ENCODE data around the gene MPRIP.

MPRIP gene

DNA sequence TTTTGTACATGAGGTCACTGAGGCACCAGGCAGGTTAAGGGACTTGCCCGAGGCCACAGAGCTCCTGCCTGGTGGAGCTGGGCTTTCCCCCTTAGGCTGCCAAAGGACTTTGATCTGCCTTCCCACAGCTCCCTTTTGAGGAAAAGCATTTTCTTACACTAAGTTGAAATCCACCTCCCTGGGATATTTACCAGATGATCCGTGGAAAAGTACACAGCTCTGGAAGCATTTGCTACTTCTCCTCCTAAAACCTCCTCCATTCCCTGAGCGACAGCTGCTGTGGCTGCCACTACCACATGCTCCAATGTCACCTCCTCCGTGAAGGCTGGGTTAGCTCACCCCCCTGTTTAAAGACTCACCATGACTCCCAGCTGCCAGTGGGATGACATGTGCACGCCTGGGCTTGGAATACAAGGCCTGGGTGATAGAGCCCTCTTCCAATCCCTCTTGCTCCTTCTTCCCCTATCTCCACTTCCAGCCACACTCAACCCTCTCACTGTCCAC lies 1.2 kb upstream of the MPRIP start:
- no peak for TF ChIP-seq EZH2 (IDR thresholded peaks at IDR 0.05; ENCODE audit: borderline replicate concordance, low read depth, low read length, severe bottlenecking)
- TF ChIP-seq, protein P1, sequence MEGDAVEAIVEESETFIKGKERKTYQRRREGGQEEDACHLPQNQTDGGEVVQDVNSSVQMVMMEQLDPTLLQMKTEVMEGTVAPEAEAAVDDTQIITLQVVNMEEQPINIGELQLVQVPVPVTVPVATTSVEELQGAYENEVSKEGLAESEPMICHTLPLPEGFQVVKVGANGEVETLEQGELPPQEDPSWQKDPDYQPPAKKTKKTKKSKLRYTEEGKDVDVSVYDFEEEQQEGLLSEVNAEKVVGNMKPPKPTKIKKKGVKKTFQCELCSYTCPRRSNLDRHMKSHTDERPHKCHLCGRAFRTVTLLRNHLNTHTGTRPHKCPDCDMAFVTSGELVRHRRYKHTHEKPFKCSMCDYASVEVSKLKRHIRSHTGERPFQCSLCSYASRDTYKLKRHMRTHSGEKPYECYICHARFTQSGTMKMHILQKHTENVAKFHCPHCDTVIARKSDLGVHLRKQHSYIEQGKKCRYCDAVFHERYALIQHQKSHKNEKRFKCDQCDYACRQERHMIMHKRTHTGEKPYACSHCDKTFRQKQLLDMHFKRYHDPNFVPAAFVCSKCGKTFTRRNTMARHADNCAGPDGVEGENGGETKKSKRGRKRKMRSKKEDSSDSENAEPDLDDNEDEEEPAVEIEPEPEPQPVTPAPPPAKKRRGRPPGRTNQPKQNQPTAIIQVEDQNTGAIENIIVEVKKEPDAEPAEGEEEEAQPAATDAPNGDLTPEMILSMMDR (IDR thresholded peaks at IDR 0.05; ENCODE audit: borderline replicate concordance, extremely low read depth, low read length, poor library complexity, severe bottlenecking), result no peak
- Histone ChIP-seq H3K27me3 (ENCODE audit: insufficient read depth, low read length, poor library complexity) (no peaks in the 10 kb centered on the region), H4K20me1 (ENCODE audit: insufficient read depth, low read length) (peaks cover 30% of the 10 kb centered on the region), H3K9me3 (ENCODE audit: insufficient read depth, low read length, severe bottlenecking) (no peaks in the 10 kb centered on the region), H3K36me3 (ENCODE audit: insufficient read depth, low read length) (no peaks in the 10 kb centered on the region; the same call in 1 of the 2 replicates), H3K79me2 (ENCODE audit: insufficient read depth, low read length) (peaks cover 35% of the 10 kb centered on the region), H3K4me3 (ENCODE audit: low read depth in 1 of 2, low read length in 2 of 2) (peak overlapping the region in 1 of 2 experiments; percentile 59; a peak in 1 of 4 replicates), H3K9ac (ENCODE audit: low read depth, low read length) (no peak overlapping the region; the same call in 1 of the 2 replicates), H3K27ac (ENCODE audit: low read length) (no peak overlapping the region), H3K4me1 (ENCODE audit: insufficient read depth, low read length) (peaks cover 40% of the 10 kb centered on the region), H2AFZ (ENCODE audit: low read depth, low read length) (peak overlapping the region; percentile 79), H3K4me2 (ENCODE audit: insufficient read depth, low read length) (peak overlapping the region; percentile 79)
- DNase-seq, result no peak
- ATAC-seq (ENCODE audit: insufficient read depth, low read depth), result no peak

DNA sequence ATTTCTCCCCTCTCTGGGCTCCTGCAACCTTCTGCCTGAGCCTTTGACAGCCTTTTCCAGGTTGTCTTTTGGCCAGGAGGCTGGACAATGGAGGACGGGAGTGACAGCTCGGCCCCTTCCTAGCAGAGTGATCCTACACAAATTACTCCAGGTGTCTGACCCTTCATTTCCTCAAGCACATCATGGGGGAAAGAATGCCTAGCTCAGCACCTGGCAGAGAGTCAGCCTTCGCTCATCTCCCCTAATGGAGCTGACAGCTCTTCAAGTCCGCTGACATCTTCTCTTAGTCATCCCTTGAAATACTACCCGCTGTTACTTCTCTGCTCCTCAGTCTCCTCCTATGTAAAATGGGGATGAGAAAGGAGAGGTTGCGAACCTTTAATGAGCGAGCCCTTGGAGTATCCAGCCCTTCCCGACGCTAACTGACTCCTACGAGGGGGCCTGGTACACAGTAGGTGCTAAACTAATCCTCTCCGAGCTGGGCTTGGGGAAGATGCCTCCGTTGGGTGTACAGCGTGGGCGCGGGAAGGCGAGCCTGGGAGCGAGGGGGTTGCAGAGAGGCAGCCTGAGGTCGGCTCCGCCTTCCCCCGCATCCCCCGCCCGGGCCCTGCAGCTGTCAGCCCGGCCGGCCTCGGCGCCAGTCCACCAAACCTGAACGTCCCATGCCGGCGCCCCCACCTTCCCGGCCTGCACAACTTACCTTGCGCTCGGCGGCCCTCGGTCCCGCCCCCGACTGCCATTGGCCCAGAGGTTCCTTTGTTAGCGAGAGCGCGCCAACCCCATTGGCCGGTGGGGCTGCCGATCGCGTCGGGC lies 480 bp upstream of the MPRIP start:
- Histone ChIP-seq H3K9ac (ENCODE audit: low read depth, low read length) (peak overlapping the region; percentile 57), H3K36me3 (ENCODE audit: insufficient read depth, low read length) (no peaks in the 10 kb centered on the region; the same call in 1 of the 2 replicates), H4K20me1 (ENCODE audit: insufficient read depth, low read length) (peaks cover 34% of the 10 kb centered on the region), H3K4me3 (ENCODE audit: low read depth in 1 of 2, low read length in 2 of 2) (peak overlapping the region; percentile 10 to 59; a peak in 3 of 4 replicates), H3K4me2 (ENCODE audit: insufficient read depth, low read length) (peak overlapping the region; percentile 79), H3K79me2 (ENCODE audit: insufficient read depth, low read length) (peaks cover 42% of the 10 kb centered on the region), H3K9me3 (ENCODE audit: insufficient read depth, low read length, severe bottlenecking) (no peaks in the 10 kb centered on the region), H3K4me1 (ENCODE audit: insufficient read depth, low read length) (peaks cover 44% of the 10 kb centered on the region), H3K27me3 (ENCODE audit: insufficient read depth, low read length, poor library complexity) (no peaks in the 10 kb centered on the region), H3K27ac (ENCODE audit: low read length) (peak overlapping the region; percentile 64), H2AFZ (ENCODE audit: low read depth, low read length) (peak overlapping the region; percentile 79)
- TF ChIP-seq, protein P1 (IDR thresholded peaks at IDR 0.05; ENCODE audit: borderline replicate concordance, extremely low read depth, low read length, poor library complexity, severe bottlenecking), result no peak
- no peak for TF ChIP-seq EZH2 (IDR thresholded peaks at IDR 0.05; ENCODE audit: borderline replicate concordance, low read depth, low read length, severe bottlenecking)
- ATAC-seq (ENCODE audit: insufficient read depth, low read depth) (peak; percentile 94), DNase-seq (peak; percentile 99)

- peak overlapping the region; percentile 74 for H3K27ac ChIP-seq (ENCODE audit: low read length)
- TF ChIP-seq, protein P1 (IDR thresholded peaks at IDR 0.05; ENCODE audit: borderline replicate concordance, extremely low read depth, low read length, poor library complexity, severe bottlenecking), result no peak
- DNase-seq, result peak; percentile 35
- peaks cover 53% of the 10 kb centered on the region for H3K79me2 ChIP-seq (ENCODE audit: insufficient read depth, low read length)
- peak overlapping the region; percentile 84 for H3K4me2 ChIP-seq (ENCODE audit: insufficient read depth, low read length)
- peaks cover 44% of the 10 kb centered on the region for H3K4me1 ChIP-seq (ENCODE audit: insufficient read depth, low read length)
- H4K20me1 ChIP-seq (ENCODE audit: insufficient read depth, low read length), result peaks cover 42% of the 10 kb centered on the region
- H3K9ac ChIP-seq (ENCODE audit: low read depth, low read length), result peak overlapping the region; percentile 71
- H3K9me3 ChIP-seq (ENCODE audit: insufficient read depth, low read length, severe bottlenecking), result no peaks in the 10 kb centered on the region
- peak overlapping the region; percentile 50; the same call in 1 of the 2 replicates for H2AFZ ChIP-seq (ENCODE audit: low read depth, low read length)
- ATAC-seq (ENCODE audit: insufficient read depth, low read depth), result no peak
- H3K27me3 ChIP-seq (ENCODE audit: insufficient read depth, low read length, poor library complexity), result no peaks in the 10 kb centered on the region
- H3K4me3 ChIP-seq (ENCODE audit: low read depth in 1 of 2, low read length in 2 of 2), result peak overlapping the region; percentile 66 to 75
- H3K36me3 ChIP-seq (ENCODE audit: insufficient read depth, low read length), result no peaks in the 10 kb centered on the region; the same call in 1 of the 2 replicates
Observed at GRCh38 chr17:17042851-17043460, 699 bp downstream of the MPRIP start.

Data from DND-41 (cell line).